HFFc6 (cell line): ENCODE results near the gene RSPH4A. TPM values are rescaled to one million over a fixed set of nuclear protein-coding genes. Genes with fewer than 3 reads are reported as not detected.
A peak's percentile ranks its signal among the peaks of the same experiment; 100 is the strongest.
"Not testable (repeated sequence)": the region's sequence is repeated elsewhere in the genome, so short reads cannot be mapped to it uniquely, and the experiment has no call there.

Experiments used
- DNase-seq: peaks from one replicate; pipeline ENCODE4 v3.0.0-alpha.2; 2018
- H3K27ac Mint-ChIP-seq: 2 replicates; pipeline ENCODE4 v1.8.0; 2020; ENCODE audit warnings: mild to moderate bottlenecking, mixed read lengths
- H3K27me3 Mint-ChIP-seq: 2 replicates; pipeline ENCODE4 v1.8.0; 2021; ENCODE audit warnings: mild to moderate bottlenecking, moderate library complexity, mixed read lengths; ENCODE audit not compliant: insufficient read depth
- H3K36me3 Mint-ChIP-seq: 2 replicates; pipeline ENCODE4 v1.8.0; 2021; ENCODE audit warnings: low read depth, mixed read lengths
- H3K4me1 Mint-ChIP-seq: 2 replicates; pipeline ENCODE4 v1.8.0; 2020; ENCODE audit warnings: low read depth, mixed read lengths
- H3K4me3 Mint-ChIP-seq: 2 replicates; pipeline ENCODE4 v1.8.0; 2020; ENCODE audit warnings: mild to moderate bottlenecking, moderate library complexity, mixed read lengths
- H3K9me3 Mint-ChIP-seq: 2 replicates; pipeline ENCODE4 v1.8.0; 2020; ENCODE audit warnings: mild to moderate bottlenecking, mixed read lengths
- total RNA-seq, 6 experiments: library from RNA; stranded (reverse); fragmentation: NEBNext Ultra II Directional; extraction: Animal tissue kit (Norgen Biotek cat#: 25700); gene quantifications; 2 replicates in 1 of 6; 3 replicates in 5 of 6; pipeline ENCODE4 v1.2.3, GENCODE V29; 2021
- TF ChIP-seq, protein P1 (sequence below): fragments of 200-600 bp; sonication (generic); IDR thresholded peaks from 2 replicates; pipeline ENCODE4 v1.5.0; 2021; ENCODE audit warnings: antibody characterized with exemption, mild to moderate bottlenecking

Gene RSPH4A
- total RNA-seq, 6 experiments from 2014 or later: 0.07 to 0.37 (median 0.15) TPM

DNA sequence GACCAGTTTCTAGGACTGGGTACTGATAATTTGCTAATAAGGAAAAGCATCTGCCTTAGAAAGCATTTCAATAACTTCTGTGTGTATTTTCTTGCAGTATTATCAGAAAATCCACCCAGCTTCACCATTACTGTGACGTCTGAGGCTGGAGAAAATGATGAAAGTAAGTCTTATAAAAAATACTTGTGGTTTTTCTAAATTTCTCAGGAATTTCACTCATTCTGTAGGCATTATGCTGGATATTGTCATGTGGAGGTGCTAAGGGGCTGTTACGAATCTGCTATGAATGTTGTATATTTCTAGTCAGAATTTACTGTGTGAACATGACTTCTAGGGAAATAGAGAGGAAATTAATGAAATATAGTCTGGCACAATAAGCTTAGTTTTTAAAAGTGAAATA, 36.1 kb upstream of the RSPH4A start:
- Mint-ChIP-seq H3K4me1 (peaks cover 53% of the 10 kb centered on the region), H3K36me3 (peaks cover 31% of the 10 kb centered on the region), H3K4me3 (peak overlapping the region; percentile 28), H3K27ac (peak overlapping the region; percentile 52), H3K9me3 (no peaks in the 10 kb centered on the region), H3K27me3 (peaks cover 2% of the 10 kb centered on the region; the same call in 1 of the 2 replicates)
- DNase-seq: peak; percentile 57
- TF ChIP-seq, protein P1, sequence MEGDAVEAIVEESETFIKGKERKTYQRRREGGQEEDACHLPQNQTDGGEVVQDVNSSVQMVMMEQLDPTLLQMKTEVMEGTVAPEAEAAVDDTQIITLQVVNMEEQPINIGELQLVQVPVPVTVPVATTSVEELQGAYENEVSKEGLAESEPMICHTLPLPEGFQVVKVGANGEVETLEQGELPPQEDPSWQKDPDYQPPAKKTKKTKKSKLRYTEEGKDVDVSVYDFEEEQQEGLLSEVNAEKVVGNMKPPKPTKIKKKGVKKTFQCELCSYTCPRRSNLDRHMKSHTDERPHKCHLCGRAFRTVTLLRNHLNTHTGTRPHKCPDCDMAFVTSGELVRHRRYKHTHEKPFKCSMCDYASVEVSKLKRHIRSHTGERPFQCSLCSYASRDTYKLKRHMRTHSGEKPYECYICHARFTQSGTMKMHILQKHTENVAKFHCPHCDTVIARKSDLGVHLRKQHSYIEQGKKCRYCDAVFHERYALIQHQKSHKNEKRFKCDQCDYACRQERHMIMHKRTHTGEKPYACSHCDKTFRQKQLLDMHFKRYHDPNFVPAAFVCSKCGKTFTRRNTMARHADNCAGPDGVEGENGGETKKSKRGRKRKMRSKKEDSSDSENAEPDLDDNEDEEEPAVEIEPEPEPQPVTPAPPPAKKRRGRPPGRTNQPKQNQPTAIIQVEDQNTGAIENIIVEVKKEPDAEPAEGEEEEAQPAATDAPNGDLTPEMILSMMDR: no peak

DNA sequence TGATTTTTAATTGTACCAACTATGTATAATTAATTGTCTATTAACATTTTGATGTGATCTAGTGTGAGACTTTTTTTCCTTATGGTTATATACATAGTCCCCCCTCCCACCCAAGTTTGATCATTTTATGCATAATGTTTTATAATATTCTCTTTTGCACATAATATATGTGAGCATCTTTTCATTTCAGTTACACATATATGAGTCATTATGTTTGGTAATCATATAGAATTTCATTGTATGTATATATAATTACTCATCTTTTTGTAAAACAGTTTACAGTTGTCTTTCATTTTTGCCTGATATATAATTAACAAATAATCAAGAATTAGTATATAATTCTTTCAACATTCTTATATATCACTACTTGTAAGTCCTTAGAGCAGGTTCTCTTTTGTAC, 30.0 kb upstream of the RSPH4A start:
- no peak overlapping the region for H3K27ac Mint-ChIP-seq
- H3K4me3 Mint-ChIP-seq: no peak overlapping the region
- H3K36me3 Mint-ChIP-seq: peaks cover 40% of the 10 kb centered on the region
- H3K9me3 Mint-ChIP-seq: no peaks in the 10 kb centered on the region
- H3K27me3 Mint-ChIP-seq: no peaks in the 10 kb centered on the region
- TF ChIP-seq, protein P1: no peak
- H3K4me1 Mint-ChIP-seq: peaks cover 5% of the 10 kb centered on the region; the same call in 1 of the 2 replicates
- DNase-seq: no peak

DNA sequence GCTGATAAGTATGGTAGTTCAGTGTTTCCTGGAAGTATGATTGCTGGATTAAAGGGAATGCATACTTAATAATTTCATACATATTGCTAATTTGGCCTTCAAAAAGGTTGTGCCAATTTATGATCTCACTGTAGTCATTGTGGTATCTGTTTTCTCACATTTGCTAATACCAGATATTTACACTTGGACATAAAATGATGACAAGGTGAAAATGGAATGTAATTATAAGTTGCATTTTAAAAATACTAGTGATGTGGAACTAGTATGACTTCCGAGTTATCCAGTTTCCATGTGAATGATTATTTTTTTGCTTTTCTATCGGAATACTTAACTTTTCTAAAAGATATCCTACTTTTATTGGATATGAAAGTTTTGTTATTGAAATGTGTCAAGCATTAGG, 29.5 kb upstream of the RSPH4A start:
- Mint-ChIP-seq H3K27ac (no peak overlapping the region), H3K36me3 (peaks cover 40% of the 10 kb centered on the region), H3K27me3 (no peaks in the 10 kb centered on the region), H3K4me1 (peaks cover under 1% of the 10 kb centered on the region; the same call in 1 of the 2 replicates), H3K4me3 (no peak overlapping the region), H3K9me3 (no peaks in the 10 kb centered on the region)
- no peak for DNase-seq
- TF ChIP-seq, protein P1: no peak

DNA sequence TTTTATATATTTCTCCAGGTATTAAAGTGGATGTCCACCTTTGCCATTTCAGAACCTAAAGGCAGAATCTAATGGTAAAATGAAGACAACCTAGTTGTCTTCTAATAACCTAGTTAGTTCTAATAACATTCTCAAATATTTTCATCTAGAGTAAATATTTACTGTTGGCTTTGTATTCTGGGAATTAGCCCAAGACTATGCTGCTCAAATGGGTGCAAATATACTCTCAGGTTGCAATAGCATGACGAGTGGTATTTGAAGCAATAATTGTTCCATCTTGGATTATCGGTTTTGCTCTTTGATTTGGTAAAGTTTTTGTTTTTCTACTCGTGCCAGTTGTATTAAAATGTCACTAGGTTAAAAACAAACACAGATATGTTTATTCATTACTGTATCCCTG, 21.0 kb upstream of the RSPH4A start:
- peaks cover 54% of the 10 kb centered on the region for H3K36me3 Mint-ChIP-seq
- TF ChIP-seq, protein P1: no peak
- H3K27me3 Mint-ChIP-seq: no peaks in the 10 kb centered on the region
- no peaks in the 10 kb centered on the region for H3K9me3 Mint-ChIP-seq
- no peaks in the 10 kb centered on the region for H3K4me1 Mint-ChIP-seq
- H3K4me3 Mint-ChIP-seq: no peak overlapping the region
- H3K27ac Mint-ChIP-seq: no peak overlapping the region
- DNase-seq: no peak

DNA sequence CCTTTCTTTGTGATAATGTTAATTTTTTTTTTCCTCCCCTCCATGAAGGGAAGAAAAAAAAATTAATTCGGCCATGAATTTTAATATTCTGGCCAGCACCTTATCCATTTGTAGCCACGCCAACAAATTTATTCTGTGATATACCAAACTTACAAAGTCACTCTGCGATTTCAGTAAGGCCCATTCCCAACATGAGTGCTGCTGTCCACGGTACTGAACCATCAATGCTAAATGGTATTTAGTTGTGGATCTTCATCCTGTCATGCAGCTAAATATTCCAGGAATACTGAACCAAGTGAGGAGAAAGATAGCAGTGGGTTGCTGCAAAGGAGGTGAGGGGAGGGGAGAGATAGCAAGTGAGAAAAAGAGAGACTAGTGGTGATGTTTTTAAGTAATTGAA, 19.5 kb upstream of the RSPH4A start:
- DNase-seq: no peak

DNA sequence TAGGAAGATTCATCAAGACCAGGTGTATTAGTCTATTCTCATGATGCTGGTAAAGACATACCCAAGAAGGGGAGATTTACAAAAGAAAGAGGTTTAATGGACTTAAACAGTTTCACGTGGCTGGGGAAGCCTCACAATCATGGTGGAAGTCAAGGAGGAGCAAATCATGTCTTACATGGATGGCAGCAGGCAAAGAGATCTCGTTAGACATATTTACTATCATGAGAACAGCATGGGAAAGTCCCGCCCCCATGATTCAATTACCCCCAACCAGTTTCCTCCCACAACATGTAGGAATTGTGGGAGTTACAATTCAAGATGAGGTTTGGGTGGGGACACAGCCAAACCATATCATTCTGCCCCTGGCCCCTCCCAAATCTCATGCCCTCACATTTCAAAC, 12.4 kb upstream of the RSPH4A start:
- DNase-seq, H3K4me1 Mint-ChIP-seq, H3K4me3 Mint-ChIP-seq, H3K9me3 Mint-ChIP-seq, H3K27me3 Mint-ChIP-seq, H3K27ac Mint-ChIP-seq: not testable (repeated sequence)
- peaks cover 62% of the 10 kb centered on the region for H3K36me3 Mint-ChIP-seq

More for the DNA sequence above, 19.5 kb upstream of the RSPH4A start:
- no peaks in the 10 kb centered on the region for H3K4me1 Mint-ChIP-seq
- H3K36me3 Mint-ChIP-seq: peaks cover 57% of the 10 kb centered on the region
- H3K27ac Mint-ChIP-seq: no peak overlapping the region
- H3K9me3 Mint-ChIP-seq: no peaks in the 10 kb centered on the region
- H3K4me3 Mint-ChIP-seq: no peak overlapping the region
- TF ChIP-seq, protein P1: no peak
- no peaks in the 10 kb centered on the region for H3K27me3 Mint-ChIP-seq

DNA sequence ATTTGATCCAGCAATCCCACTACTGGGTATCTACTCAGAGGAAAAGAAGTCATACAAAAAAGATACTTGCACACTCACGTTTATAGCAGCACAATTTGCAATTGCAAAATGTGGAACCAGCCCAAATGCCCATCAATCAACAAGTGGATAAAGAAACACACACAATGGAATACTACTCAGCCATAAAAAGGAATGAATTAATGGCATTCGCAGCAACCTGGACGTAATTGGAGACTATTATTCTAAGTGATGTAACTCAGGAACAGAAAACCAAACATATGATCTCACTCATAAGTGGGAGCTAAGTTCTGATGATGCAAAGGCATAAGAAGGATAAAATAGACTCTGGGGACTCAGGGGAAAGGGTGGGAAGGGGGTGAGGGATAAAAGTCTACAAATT, 11.4 kb upstream of the RSPH4A start:
- not testable (repeated sequence) for H3K4me3 Mint-ChIP-seq, DNase-seq, H3K4me1 Mint-ChIP-seq, H3K9me3 Mint-ChIP-seq, H3K27me3 Mint-ChIP-seq, H3K27ac Mint-ChIP-seq
- peaks cover 55% of the 10 kb centered on the region for H3K36me3 Mint-ChIP-seq
